CD4-positive, alpha-beta memory T cell (primary cell): ENCODE measurements around the gene LLGL2. TPM values are rescaled to one million over a fixed set of nuclear protein-coding genes. Genes with fewer than 3 reads are reported as not detected.
A peak's percentile ranks its signal among the peaks of the same experiment; 100 is the strongest.

Experiments
- CTCF ChIA-PET: fragments of 350-600 bp; sonication (Branson Sonifier 250); formaldehyde crosslinking; loops from one replicate; lab custom pipeline; 2021; ENCODE audit warnings: inconsistent platforms; ENCODE audit not compliant: partially characterized antibody; lab: Charles Lee
- POLR2A ChIA-PET: fragments of 350-600 bp; sonication (Branson Sonifier 250); formaldehyde crosslinking; loops from one replicate; lab custom pipeline; 2021; ENCODE audit not compliant: partially characterized antibody; lab: Charles Lee
- DNase-seq, 5 donors: peaks; one replicate each; pipeline versions ENCODE4 v3.0.0 to v3.0.0-alpha.2; 2020 to 2022; ENCODE audit warnings: mixed read lengths in 1 of 5
- H3K27ac ChIP-seq: one replicate; pipeline ENCODE4 v1.7.0; 2013; ENCODE audit warnings: low read depth, low read length
- H3K27me3 ChIP-seq: 2 replicates; pipeline ENCODE4 v1.7.0; 2013; ENCODE audit warnings: mild to moderate bottlenecking, low read length, moderate library complexity; ENCODE audit not compliant: insufficient read depth
- H3K36me3 ChIP-seq: 2 replicates; pipeline ENCODE4 v1.7.0; 2013; ENCODE audit warnings: mild to moderate bottlenecking, low read length, moderate library complexity; ENCODE audit not compliant: insufficient read depth
- H3K4me1 ChIP-seq: 2 replicates; pipeline ENCODE4 v1.7.0; 2013; ENCODE audit warnings: mild to moderate bottlenecking, low read length, moderate library complexity; ENCODE audit not compliant: insufficient read depth
- H3K4me3 ChIP-seq, 2 donors: one replicate each; pipeline ENCODE4 v1.7.0; 2013; ENCODE audit warnings: low read length in 2 of 2, mild to moderate bottlenecking in 1 of 2
- H3K9me3 ChIP-seq, 2 donors: one replicate each; pipeline ENCODE4 v1.7.0; 2013; ENCODE audit warnings: low read length in 2 of 2, control low read depth in 1 of 2; ENCODE audit not compliant: control insufficient read depth in 1 of 2
- H3K27ac Mint-ChIP-seq, 7 donors: one replicate each; pipeline ENCODE4 v1.8.0; 2020 to 2021; ENCODE audit warnings: mixed read lengths in 7 of 7, mild to moderate bottlenecking in 6 of 7, inconsistent platforms in 3 of 7, moderate library complexity in 3 of 7
- H3K27me3 Mint-ChIP-seq, 2 donors: one replicate each; pipeline ENCODE4 v1.8.0; 2020 to 2021; ENCODE audit warnings: mixed read lengths in 2 of 2
- H3K36me3 Mint-ChIP-seq, 2 donors: one replicate each; pipeline ENCODE4 v1.8.0; 2020 to 2021; ENCODE audit warnings: mixed read lengths in 2 of 2, inconsistent platforms in 1 of 2, mild to moderate bottlenecking in 1 of 2
- H3K4me1 Mint-ChIP-seq, 4 donors: one replicate each; pipeline ENCODE4 v1.8.0; 2020 to 2021; ENCODE audit warnings: mixed read lengths in 4 of 4, mild to moderate bottlenecking in 1 of 4
- H3K4me3 Mint-ChIP-seq, 8 donors: one replicate each; pipeline ENCODE4 v1.8.0; 2020 to 2021; ENCODE audit warnings: mixed read lengths in 8 of 8, mild to moderate bottlenecking in 7 of 8, moderate library complexity in 6 of 8, inconsistent platforms in 3 of 8
- H3K9me3 Mint-ChIP-seq, 8 donors: one replicate each; pipeline ENCODE4 v1.8.0; 2020 to 2021; ENCODE audit warnings: mixed read lengths in 8 of 8, mild to moderate bottlenecking in 5 of 8, inconsistent platforms in 3 of 8, moderate library complexity in 1 of 8
- intact Hi-C: fragments of 100-400 bp; cut with micrococcal nuclease; formaldehyde crosslinking; loops from one replicate; pipeline ENCODE4 v1.15.1; 2023
- polyA plus RNA-seq, 2 donors: library from polyadenylated mRNA; unstranded; fragments of 300-500 nt; fragmentation: Illumina TruSeq; gene quantifications; one replicate each; pipeline ENCODE4 v1.2.3, GENCODE V29; 2021
- total RNA-seq, 2 experiments: library from RNA; stranded (reverse); gene quantifications; one replicate each; pipeline ENCODE4 v1.2.3, GENCODE V29; 2021

The LLGL2 gene
- total and polyA plus RNA-seq, 4 experiments from 2014 or later = 19.3 to 43.6 (median 32.2) TPM

DNA sequence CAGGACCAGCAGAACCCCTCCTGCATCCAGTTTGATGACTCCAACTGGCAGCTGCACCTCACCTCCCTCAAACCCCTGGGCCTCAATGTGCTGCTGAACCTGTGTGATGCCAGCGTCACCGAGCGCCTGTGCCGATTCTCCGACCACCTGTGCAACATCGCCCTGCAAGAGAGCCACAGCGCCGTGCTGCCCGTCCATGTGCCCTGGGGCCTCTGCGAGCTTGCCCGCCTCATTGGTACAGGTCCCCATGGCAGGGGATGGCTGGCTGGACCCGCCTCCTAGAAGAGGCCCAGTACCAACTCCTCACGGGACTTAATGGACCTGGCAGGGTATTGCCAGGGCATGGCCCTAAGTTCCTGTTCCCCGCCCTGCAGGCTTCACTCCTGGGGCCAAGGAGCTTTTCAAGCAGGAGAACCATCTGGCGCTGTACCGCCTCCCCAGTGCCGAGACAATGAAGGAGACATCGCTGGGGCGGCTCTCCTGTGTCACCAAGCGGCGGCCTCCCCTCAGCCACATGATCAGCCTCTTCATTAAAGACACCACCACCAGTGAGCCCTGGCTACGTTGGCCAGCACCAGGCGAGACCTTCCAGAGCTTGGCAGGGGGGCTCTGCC is 32.8 kb upstream of the LLGL2 start:
- Histone ChIP-seq H3K27me3 (no peaks in the 10 kb centered on the region), H3K36me3 (peaks cover 28% of the 10 kb centered on the region), H3K9me3 (no peaks in the 10 kb centered on the region), H3K27ac (no peak overlapping the region), H3K4me1 (peaks cover 7% of the 10 kb centered on the region), H3K4me3 (no peak overlapping the region)
- no peaks in the 10 kb centered on the region for H3K9me3 Mint-ChIP-seq
- intact Hi-C loops = no loop called here
- peaks cover 2 to 12% (median 5%) of the 10 kb centered on the region in 4 donors for H3K4me1 Mint-ChIP-seq
- H3K27ac Mint-ChIP-seq = no peak overlapping the region
- DNase-seq = no peak
- ChIA-PET CTCF (no interaction called here), POLR2A (interaction anchor here (0.5 kb wide), 1 partner anchor 52 kb away, joined by 3 read pairs; no protein-coding TSS in a partner anchor)
- no peak overlapping the region for H3K4me3 Mint-ChIP-seq
- peaks cover 15 to 32% of the 10 kb centered on the region in 2 donors for H3K36me3 Mint-ChIP-seq
- H3K27me3 Mint-ChIP-seq = no peaks in the 10 kb centered on the region

DNA sequence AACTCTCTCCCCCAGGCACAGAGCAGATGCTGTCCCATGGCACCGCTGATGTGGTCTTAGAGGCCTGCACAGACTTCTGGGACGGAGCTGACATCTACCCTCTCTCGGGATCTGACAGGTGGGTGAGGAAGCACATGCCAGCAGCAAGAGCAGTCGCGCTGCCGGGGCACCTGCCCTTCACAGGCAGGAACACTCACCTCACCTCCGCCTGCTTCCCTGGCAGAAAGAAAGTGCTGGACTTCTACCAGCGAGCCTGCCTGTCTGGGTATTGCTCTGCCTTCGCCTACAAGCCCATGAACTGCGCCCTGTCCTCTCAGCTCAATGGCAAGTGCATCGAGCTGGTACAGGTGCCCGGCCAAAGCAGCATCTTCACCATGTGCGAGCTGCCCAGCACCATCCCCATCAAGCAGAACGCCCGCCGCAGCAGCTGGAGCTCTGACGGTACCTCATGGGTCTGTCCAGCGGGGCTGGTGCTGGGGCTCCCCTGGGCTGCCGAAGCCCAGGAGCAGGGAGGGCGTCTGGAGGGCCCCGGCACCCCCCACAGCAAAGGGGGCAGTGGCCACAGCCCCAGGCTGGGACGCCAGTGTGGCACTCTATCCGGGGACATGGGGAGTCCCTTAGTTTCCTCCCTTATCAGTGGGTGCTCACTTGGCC is 31.9 kb upstream of the LLGL2 start:
- Histone ChIP-seq H3K27me3 (no peaks in the 10 kb centered on the region), H3K4me1 (no peaks in the 10 kb centered on the region), H3K9me3 (no peaks in the 10 kb centered on the region), H3K36me3 (peaks cover 30% of the 10 kb centered on the region), H3K27ac (no peak overlapping the region), H3K4me3 (no peak overlapping the region)
- Mint-ChIP-seq H3K27ac (no peak overlapping the region), H3K27me3 (no peaks in the 10 kb centered on the region), H3K4me1 (peaks cover 0 to 3% (median 0%) of the 10 kb centered on the region in 4 donors), H3K4me3 (no peak overlapping the region), H3K9me3 (no peaks in the 10 kb centered on the region), H3K36me3 (peaks cover 15 to 38% of the 10 kb centered on the region in 2 donors)
- ChIA-PET CTCF (no interaction called here), POLR2A (no interaction called here)
- intact Hi-C loops = no loop called here
- DNase-seq = no peak

GRCh38 chr17:75494326-75494877 is 31.1 kb upstream of the LLGL2 start:
- Mint-ChIP-seq H3K4me1 (no peaks in the 10 kb centered on the region), H3K9me3 (no peaks in the 10 kb centered on the region), H3K27me3 (no peaks in the 10 kb centered on the region), H3K36me3 (peaks cover 18 to 44% of the 10 kb centered on the region in 2 donors), H3K4me3 (no peak overlapping the region), H3K27ac (peak overlapping the region in 1 of 7 donors; percentile 41)
- DNase-seq = no peak
- H3K4me1 ChIP-seq = no peaks in the 10 kb centered on the region
- ChIA-PET POLR2A (no interaction called here), CTCF (no interaction called here)
- intact Hi-C loops = no loop called here
- H3K36me3 ChIP-seq = peaks cover 30% of the 10 kb centered on the region
- no peaks in the 10 kb centered on the region for H3K27me3 ChIP-seq
- no peak overlapping the region for H3K4me3 ChIP-seq
- no peak overlapping the region for H3K27ac ChIP-seq
- H3K9me3 ChIP-seq = no peaks in the 10 kb centered on the region

DNA sequence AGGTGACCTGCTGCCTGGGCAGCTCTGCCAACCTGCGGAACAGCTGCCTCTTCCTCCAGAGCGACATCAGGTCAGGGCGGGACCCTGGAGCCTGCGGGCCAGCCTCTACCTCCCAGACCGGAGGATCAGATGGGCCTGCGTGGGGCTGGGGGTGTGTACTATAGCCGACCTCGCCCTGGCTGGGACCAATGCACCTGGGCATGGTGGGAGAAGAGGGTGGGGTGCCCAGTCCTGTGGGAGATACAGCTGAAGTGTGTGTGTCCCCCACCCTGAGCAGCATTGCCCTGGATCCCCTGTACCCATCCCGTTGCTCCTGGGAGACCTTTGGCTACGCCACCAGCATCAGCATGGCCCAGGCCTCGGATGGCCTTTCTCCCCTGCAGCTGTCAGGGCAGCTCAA is 29.5 kb upstream of the LLGL2 start:
- H3K4me3 Mint-ChIP-seq = no peak overlapping the region
- intact Hi-C loops = no loop called here
- no peaks in the 10 kb centered on the region for H3K27me3 Mint-ChIP-seq
- H3K4me1 ChIP-seq = no peaks in the 10 kb centered on the region
- no peak overlapping the region for H3K27ac Mint-ChIP-seq
- H3K27ac ChIP-seq = no peak overlapping the region
- no peaks in the 10 kb centered on the region for H3K27me3 ChIP-seq
- H3K36me3 Mint-ChIP-seq = peaks cover 18 to 50% of the 10 kb centered on the region in 2 donors
- H3K9me3 Mint-ChIP-seq = no peaks in the 10 kb centered on the region
- no peaks in the 10 kb centered on the region for H3K9me3 ChIP-seq
- no peak overlapping the region for H3K4me3 ChIP-seq
- ChIA-PET POLR2A (no interaction called here), CTCF (no interaction called here)
- peaks cover 30% of the 10 kb centered on the region for H3K36me3 ChIP-seq
- H3K4me1 Mint-ChIP-seq = no peaks in the 10 kb centered on the region
- no peak for DNase-seq

DNA sequence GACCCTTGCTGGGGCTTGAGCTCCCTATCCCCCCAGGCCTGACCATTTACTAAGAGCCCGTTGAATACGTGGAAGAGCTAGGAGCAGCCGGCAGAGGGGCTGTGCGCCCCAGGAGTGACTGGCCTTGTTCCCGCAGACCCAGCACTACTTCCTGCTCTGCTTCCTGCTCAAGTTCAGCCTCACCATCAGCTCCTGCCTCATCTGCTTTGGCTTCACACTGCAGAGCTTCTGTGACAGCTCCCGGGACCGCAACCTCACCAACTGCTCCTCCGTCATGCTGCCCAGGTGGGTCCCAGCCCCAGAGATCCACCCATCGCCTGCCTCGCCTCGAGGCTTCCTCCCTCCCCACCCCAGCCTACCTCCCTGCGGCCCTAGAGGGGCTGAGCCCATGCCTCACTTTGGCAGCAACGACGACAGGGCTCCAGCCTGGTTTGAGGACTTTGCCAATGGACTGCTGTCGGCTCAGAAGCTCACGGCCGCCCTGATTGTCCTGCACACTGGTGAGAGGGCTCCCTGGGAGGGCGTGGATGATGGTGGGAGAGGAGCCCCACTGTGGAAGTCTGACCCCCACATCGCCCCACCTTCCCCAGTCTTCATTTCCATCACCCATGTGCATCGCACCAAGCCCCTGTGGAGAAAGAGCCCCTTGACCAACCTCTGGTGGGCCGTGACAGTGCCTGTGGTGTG is 27.3 kb upstream of the LLGL2 start:
- Histone ChIP-seq H3K4me1 (no peaks in the 10 kb centered on the region), H3K9me3 (no peaks in the 10 kb centered on the region), H3K27me3 (no peaks in the 10 kb centered on the region), H3K27ac (no peak overlapping the region), H3K36me3 (peaks cover 22% of the 10 kb centered on the region), H3K4me3 (no peak overlapping the region)
- POLR2A ChIA-PET = interaction anchor here (0.6 to 1.1 kb wide), 2 partner anchors 18 to 27 kb away, joined by 3 read pairs; partner anchors contain the start of genes LLGL2 and TSEN54
- H3K9me3 Mint-ChIP-seq = no peaks in the 10 kb centered on the region
- no peaks in the 10 kb centered on the region for H3K27me3 Mint-ChIP-seq
- no peaks in the 10 kb centered on the region for H3K4me1 Mint-ChIP-seq
- H3K36me3 Mint-ChIP-seq = peaks cover 13 to 39% of the 10 kb centered on the region in 2 donors
- no peak for DNase-seq
- intact Hi-C loops = no loop called here
- peak overlapping the region in 3 of 7 donors; percentile 12 to 85 (median 37) for H3K27ac Mint-ChIP-seq
- CTCF ChIA-PET = interaction anchor here (1.1 kb wide), 1 partner anchor 92 kb away, joined by 3 read pairs; no protein-coding TSS in a partner anchor
- H3K4me3 Mint-ChIP-seq = no peak overlapping the region

DNA sequence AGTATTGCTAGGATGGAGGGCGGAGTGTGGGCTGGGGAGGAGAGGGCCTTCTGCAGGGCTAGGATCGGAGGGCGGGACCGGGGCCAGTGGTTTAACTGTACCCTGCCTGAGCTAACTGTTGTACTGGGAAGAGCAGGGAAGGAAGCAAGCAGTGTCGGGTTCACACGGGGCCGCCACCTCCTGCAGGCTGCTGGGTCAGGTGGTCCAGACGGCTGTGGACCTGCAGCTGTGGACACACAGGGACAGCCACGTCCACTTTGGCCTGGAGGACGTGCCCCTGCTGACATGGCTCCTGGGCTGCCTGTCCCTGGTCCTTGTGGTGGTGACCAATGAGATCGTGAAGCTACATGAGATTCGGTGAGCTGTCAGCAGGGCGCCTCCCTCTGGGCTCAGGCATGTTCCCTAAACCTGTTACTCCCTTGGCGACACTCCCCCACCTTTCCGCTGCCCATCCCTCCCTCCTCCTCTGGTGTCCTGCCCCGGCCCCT is 26.7 kb upstream of the LLGL2 start:
- Histone ChIP-seq H3K4me1 (no peaks in the 10 kb centered on the region), H3K27me3 (no peaks in the 10 kb centered on the region), H3K27ac (no peak overlapping the region), H3K9me3 (no peaks in the 10 kb centered on the region), H3K4me3 (no peak overlapping the region), H3K36me3 (peaks cover 18% of the 10 kb centered on the region)
- Mint-ChIP-seq H3K27me3 (no peaks in the 10 kb centered on the region), H3K4me3 (no peak overlapping the region), H3K4me1 (no peaks in the 10 kb centered on the region), H3K27ac (peak overlapping the region in 1 of 7 donors; percentile 55), H3K9me3 (no peaks in the 10 kb centered on the region), H3K36me3 (peaks cover 13 to 39% of the 10 kb centered on the region in 2 donors)
- POLR2A ChIA-PET = interaction anchor here (0.6 to 1.1 kb wide), 2 partner anchors 17 to 26 kb away, joined by 3 read pairs; partner anchors contain the start of genes LLGL2 and TSEN54
- DNase-seq = no peak
- intact Hi-C loops = no loop called here
- CTCF ChIA-PET = interaction anchor here (1.1 kb wide), 1 partner anchor 91 kb away, joined by 3 read pairs; no protein-coding TSS in a partner anchor
